Kidney epithelial cell (primary cell): Measurements from ENCODE around the gene TADA1. TPM values are rescaled to one million over a fixed set of nuclear protein-coding genes. Genes with fewer than 3 reads are reported as not detected.

Experiments used
- DNase-seq: peaks from one replicate; pipeline ENCODE4 v3.0.0-alpha.2; 2010; ENCODE audit warnings: low read depth
- H3K27me3 ChIP-seq: 2 replicates; pipeline ENCODE4 v1.6.0; 2011; ENCODE audit warnings: low read length; ENCODE audit not compliant: control insufficient read depth, insufficient read depth
- H3K36me3 ChIP-seq: 2 replicates; pipeline ENCODE4 v1.5.1; 2011; ENCODE audit warnings: low read length; ENCODE audit not compliant: control insufficient read depth, insufficient read depth
- H3K4me3 ChIP-seq: 2 replicates; pipeline ENCODE4 v1.5.1; 2011; ENCODE audit warnings: low read depth, mild to moderate bottlenecking, control low read depth, low read length
- total RNA-seq: library from RNA; depleted of rRNA; stranded (reverse); fragments of >200 nt; gene quantifications from 2 replicates; pipeline ENCODE4 v1.2.3, GENCODE V29; 2015
- TF ChIP-seq, protein P1 (sequence below): IDR thresholded peaks from 2 replicates; pipeline ENCODE4 v1.5.1; 2011; ENCODE audit warnings: mild to moderate bottlenecking, moderate library complexity, low read length, control low read depth, inconsistent platforms; ENCODE audit not compliant: insufficient read depth, poor library complexity, severe bottlenecking

Gene TADA1
- total RNA-seq, 1 donor from 2014 or later, result 14.0 TPM

- Histone ChIP-seq H3K36me3 (no peaks in the 10 kb centered on the region), H3K4me3 (no peak overlapping the region), H3K27me3 (no peaks in the 10 kb centered on the region)
- TF ChIP-seq, protein P1, sequence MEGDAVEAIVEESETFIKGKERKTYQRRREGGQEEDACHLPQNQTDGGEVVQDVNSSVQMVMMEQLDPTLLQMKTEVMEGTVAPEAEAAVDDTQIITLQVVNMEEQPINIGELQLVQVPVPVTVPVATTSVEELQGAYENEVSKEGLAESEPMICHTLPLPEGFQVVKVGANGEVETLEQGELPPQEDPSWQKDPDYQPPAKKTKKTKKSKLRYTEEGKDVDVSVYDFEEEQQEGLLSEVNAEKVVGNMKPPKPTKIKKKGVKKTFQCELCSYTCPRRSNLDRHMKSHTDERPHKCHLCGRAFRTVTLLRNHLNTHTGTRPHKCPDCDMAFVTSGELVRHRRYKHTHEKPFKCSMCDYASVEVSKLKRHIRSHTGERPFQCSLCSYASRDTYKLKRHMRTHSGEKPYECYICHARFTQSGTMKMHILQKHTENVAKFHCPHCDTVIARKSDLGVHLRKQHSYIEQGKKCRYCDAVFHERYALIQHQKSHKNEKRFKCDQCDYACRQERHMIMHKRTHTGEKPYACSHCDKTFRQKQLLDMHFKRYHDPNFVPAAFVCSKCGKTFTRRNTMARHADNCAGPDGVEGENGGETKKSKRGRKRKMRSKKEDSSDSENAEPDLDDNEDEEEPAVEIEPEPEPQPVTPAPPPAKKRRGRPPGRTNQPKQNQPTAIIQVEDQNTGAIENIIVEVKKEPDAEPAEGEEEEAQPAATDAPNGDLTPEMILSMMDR, result no peak
- DNase-seq, result no peak
Measured at GRCh38 chr1:166827426-166827825, 48.6 kb downstream of the TADA1 start.

- no peaks in the 10 kb centered on the region for H3K27me3 ChIP-seq
- DNase-seq, result no peak
- no peaks in the 10 kb centered on the region for H3K36me3 ChIP-seq
- TF ChIP-seq, protein P1, result no peak
- H3K4me3 ChIP-seq, result no peak overlapping the region
Measured at GRCh38 chr1:166822385-166822784, 53.7 kb downstream of the TADA1 start.

GRCh38 chr1:166819974-166820373 lies 56.1 kb downstream of the TADA1 start:
- Histone ChIP-seq H3K36me3 (no peaks in the 10 kb centered on the region), H3K4me3 (no peak overlapping the region), H3K27me3 (no peaks in the 10 kb centered on the region)
- TF ChIP-seq, protein P1, result no peak
- no peak for DNase-seq

DNA sequence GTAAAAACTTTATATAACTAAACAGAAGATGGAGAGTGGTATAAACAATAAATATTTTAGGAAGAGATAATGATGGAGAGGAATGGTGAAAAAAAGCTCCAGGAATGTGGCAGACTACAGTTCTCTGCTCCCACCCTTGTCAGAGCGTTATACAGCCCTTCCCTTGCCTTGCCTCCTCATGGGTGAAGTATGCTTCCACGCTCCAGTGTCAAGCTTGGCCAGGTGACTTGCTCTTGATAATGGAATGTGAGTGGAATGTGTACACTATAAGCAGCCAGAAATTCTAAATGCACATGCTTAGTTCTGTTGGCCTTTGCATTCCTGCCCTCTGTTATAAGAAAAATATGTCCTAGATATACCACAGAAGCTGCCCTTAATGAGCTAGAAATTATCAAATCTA lies 61.5 kb downstream of the TADA1 start:
- Histone ChIP-seq H3K27me3 (no peaks in the 10 kb centered on the region), H3K4me3 (no peak overlapping the region), H3K36me3 (no peaks in the 10 kb centered on the region)
- TF ChIP-seq, protein P1, result no peak
- peak; percentile 25 for DNase-seq

GRCh38 chr1:166813508-166814223 lies 62.4 kb downstream of the TADA1 start:
- no peak for DNase-seq
- Histone ChIP-seq H3K36me3 (no peaks in the 10 kb centered on the region), H3K4me3 (no peak overlapping the region), H3K27me3 (no peaks in the 10 kb centered on the region)
- TF ChIP-seq, protein P1, result no peak

- no peak overlapping the region for H3K4me3 ChIP-seq
- TF ChIP-seq, protein P1, result no peak
- no peak for DNase-seq
- H3K27me3 ChIP-seq, result no peaks in the 10 kb centered on the region
- H3K36me3 ChIP-seq, result no peaks in the 10 kb centered on the region
Measured at GRCh38 chr1:166811691-166812090, 64.4 kb downstream of the TADA1 start.
